HG03439 (cell line): ENCODE data around the gene MEP1A.
"Not testable (repeated sequence)": the region's sequence is repeated elsewhere in the genome, so short reads cannot be mapped to it uniquely, and the experiment has no call there.

Experiments used
- ATAC-seq: cut with Tn5 transposase; IDR thresholded peaks from one replicate; pipeline ENCODE4 v1.9.1; 2021; ENCODE audit warnings: mild to moderate bottlenecking, moderate library complexity; ENCODE audit not compliant: unreplicated experiment

The MEP1A gene

GRCh38 chr6:46774736-46775135 is 18.5 kb upstream of the MEP1A start:
- ATAC-seq = not testable (repeated sequence)

GRCh38 chr6:46776070-46776712 is 17.0 kb upstream of the MEP1A start:
- no peak for ATAC-seq

GRCh38 chr6:46777476-46778346 is 15.5 kb upstream of the MEP1A start:
- ATAC-seq = no peak

- no peak for ATAC-seq
These were observed 11.5 kb upstream of the MEP1A start for GRCh38 chr6:46781478-46782378.

GRCh38 chr6:46784535-46784934 is 8.7 kb upstream of the MEP1A start:
- ATAC-seq = no peak

- ATAC-seq = no peak
These were observed 5.2 kb upstream of the MEP1A start for GRCh38 chr6:46787871-46788540.

GRCh38 chr6:46788791-46789190 is 4.4 kb upstream of the MEP1A start:
- ATAC-seq = no peak

- no peak for ATAC-seq
These were observed 3.5 kb upstream of the MEP1A start for GRCh38 chr6:46789434-46790354.

- ATAC-seq = no peak
These were observed 2.8 kb upstream of the MEP1A start for GRCh38 chr6:46790355-46790874.

GRCh38 chr6:46792635-46793034 is 554 bp upstream of the MEP1A start:
- no peak for ATAC-seq

- no peak for ATAC-seq
These were observed 879 bp downstream of the MEP1A start for GRCh38 chr6:46794068-46794467.

- no peak for ATAC-seq
These were observed 2.6 kb downstream of the MEP1A start for GRCh38 chr6:46795816-46796215.

- no peak for ATAC-seq
These were observed 3.8 kb downstream of the MEP1A start for GRCh38 chr6:46796848-46797580.

GRCh38 chr6:46799657-46800056 is 6.5 kb downstream of the MEP1A start:
- ATAC-seq = no peak

GRCh38 chr6:46808806-46809205 is 15.6 kb downstream of the MEP1A start:
- no peak for ATAC-seq

GRCh38 chr6:46815130-46815529 is 21.9 kb downstream of the MEP1A start:
- no peak for ATAC-seq

- ATAC-seq = no peak
These were observed 23.4 kb downstream of the MEP1A start for GRCh38 chr6:46816626-46817025.

- no peak for ATAC-seq
These were observed 26.4 kb downstream of the MEP1A start for GRCh38 chr6:46819561-46819960.

- ATAC-seq = no peak
These were observed 28.3 kb downstream of the MEP1A start for GRCh38 chr6:46821458-46821881.
